ENCODE data around the gene CREBBP. TPM values are rescaled to one million over a fixed set of nuclear protein-coding genes. Genes with fewer than 3 reads are reported as not detected.

Gene CREBBP
- total RNA-seq, 1 donor from 2014 or later: 131 TPM

GRCh38 chr16:3797473-3797872 is 83.0 kb downstream of the CREBBP start:
- no peaks in the 10 kb centered on the region for H3K27me3 Mint-ChIP-seq
- no peak for DNase-seq
- POLR2A ChIA-PET: interaction anchor here (0.6 kb wide), 1 partner anchor 102 kb away, joined by 7 read pairs; no protein-coding TSS in a partner anchor
- H3K36me3 Mint-ChIP-seq (ENCODE audit: low read depth): peaks cover 16% of the 10 kb centered on the region
- TF ChIP-seq CTCF (IDR thresholded peaks at IDR 0.05): no peak
- peaks cover 68% of the 10 kb centered on the region for H3K4me1 Mint-ChIP-seq
- CTCF ChIA-PET: no interaction called here
- H3K9me3 Mint-ChIP-seq: no peaks in the 10 kb centered on the region
- no peak overlapping the region for H3K4me3 Mint-ChIP-seq
- intact Hi-C loops (cut with micrococcal nuclease): loop anchor here (5.0 kb wide), 1 partner anchor 35 kb away; no protein-coding TSS in a partner anchor
- peak overlapping the region; percentile 77 for H3K27ac Mint-ChIP-seq
- ATAC-seq (ENCODE audit: low read depth): no peak

GRCh38 chr16:3793161-3793576 is 87.3 kb downstream of the CREBBP start:
- Mint-ChIP-seq H3K4me1 (peaks cover 57% of the 10 kb centered on the region), H3K27ac (peak overlapping the region; percentile 61), H3K36me3 (ENCODE audit: low read depth) (peaks cover 48% of the 10 kb centered on the region), H3K9me3 (no peaks in the 10 kb centered on the region), H3K4me3 (no peak overlapping the region), H3K27me3 (no peaks in the 10 kb centered on the region)
- intact Hi-C loops (cut with micrococcal nuclease): no loop called here
- DNase-seq (no peak), ATAC-seq (ENCODE audit: low read depth) (no peak)
- no peak for TF ChIP-seq CTCF (IDR thresholded peaks at IDR 0.05)
- CTCF ChIA-PET: no interaction called here
- POLR2A ChIA-PET: no interaction called here

GRCh38 chr16:3792472-3793012 is 88.0 kb downstream of the CREBBP start:
- no peaks in the 10 kb centered on the region for H3K9me3 Mint-ChIP-seq
- no peak for ATAC-seq (ENCODE audit: low read depth)
- TF ChIP-seq CTCF (IDR thresholded peaks at IDR 0.05): no peak
- ChIA-PET POLR2A (interaction anchor here (0.6 kb wide), 1 partner anchor 508 kb away, joined by 4 read pairs; no protein-coding TSS in a partner anchor), CTCF (no interaction called here)
- H3K27me3 Mint-ChIP-seq: no peaks in the 10 kb centered on the region
- H3K36me3 Mint-ChIP-seq (ENCODE audit: low read depth): peaks cover 53% of the 10 kb centered on the region
- peak overlapping the region; percentile 29 for H3K4me3 Mint-ChIP-seq
- intact Hi-C loops (cut with micrococcal nuclease): no loop called here
- peak overlapping the region; percentile 61 for H3K27ac Mint-ChIP-seq
- H3K4me1 Mint-ChIP-seq: peaks cover 56% of the 10 kb centered on the region
- no peak for DNase-seq

DNA sequence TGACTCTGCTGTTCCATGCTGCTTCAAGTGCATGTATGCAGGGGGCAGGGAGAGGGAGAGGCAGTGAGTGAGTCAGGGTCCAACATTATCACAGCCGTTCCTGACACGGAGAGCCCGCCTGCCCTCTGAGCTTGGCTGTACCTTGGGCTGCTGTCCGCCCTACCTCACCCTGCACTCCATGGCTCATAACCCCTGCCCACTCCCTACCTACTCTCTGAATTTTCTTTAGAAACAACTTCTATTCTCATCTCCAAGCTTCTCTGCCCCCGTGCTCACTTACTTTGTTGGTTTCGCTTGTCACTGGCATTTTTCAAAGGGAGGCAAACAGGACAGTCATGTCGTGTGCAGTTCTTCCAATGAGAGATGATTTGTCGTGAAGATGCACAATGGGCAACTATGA is 88.8 kb downstream of the CREBBP start:
- H3K4me1 Mint-ChIP-seq: peaks cover 55% of the 10 kb centered on the region
- H3K4me3 Mint-ChIP-seq: no peak overlapping the region
- no peak for TF ChIP-seq CTCF (IDR thresholded peaks at IDR 0.05)
- DNase-seq: no peak
- H3K36me3 Mint-ChIP-seq (ENCODE audit: low read depth): peaks cover 53% of the 10 kb centered on the region
- no peak for ATAC-seq (ENCODE audit: low read depth)
- no peak overlapping the region for H3K27ac Mint-ChIP-seq
- H3K9me3 Mint-ChIP-seq: no peaks in the 10 kb centered on the region
- ChIA-PET POLR2A (no interaction called here), CTCF (no interaction called here)
- no peaks in the 10 kb centered on the region for H3K27me3 Mint-ChIP-seq
- intact Hi-C loops (cut with micrococcal nuclease): no loop called here

GRCh38 chr16:3789375-3790099 is 91.0 kb downstream of the CREBBP start:
- intact Hi-C loops (cut with micrococcal nuclease): loop anchor here (5.0 kb wide), 2 partner anchors 73 to 463 kb away; no protein-coding TSS in a partner anchor
- no peak for TF ChIP-seq CTCF (IDR thresholded peaks at IDR 0.05)
- POLR2A ChIA-PET: interaction anchor here (0.7 to 0.8 kb wide), 2 partner anchors 72 to 77 kb away, joined by 3 to 4 read pairs; no protein-coding TSS in a partner anchor
- Mint-ChIP-seq H3K27me3 (no peaks in the 10 kb centered on the region), H3K9me3 (no peaks in the 10 kb centered on the region), H3K36me3 (ENCODE audit: low read depth) (peaks cover 65% of the 10 kb centered on the region), H3K27ac (peak overlapping the region; percentile 71), H3K4me3 (peak overlapping the region; percentile 68), H3K4me1 (peaks cover 40% of the 10 kb centered on the region)
- DNase-seq (no peak), ATAC-seq (ENCODE audit: low read depth) (no peak)
- CTCF ChIA-PET: no interaction called here

Data from activated B cell treated with CpG ODN at 0.5 μM for 24 hours (primary cell).